ENCODE measurements around the gene FGF1.

Gene FGF1

GRCh38 chr5:142551338-142552067, 134.4 kb downstream of the FGF1 start:
- H3K4me3 ChIP-seq (ENCODE audit: low read depth, low read length, poor library complexity, severe bottlenecking), result no peak overlapping the region
- no peaks in the 10 kb centered on the region; the same call in 1 of the 2 replicates for H3K27me3 ChIP-seq (ENCODE audit: insufficient read depth, low read length)
- no peak overlapping the region for H3K9ac ChIP-seq (ENCODE audit: low read length)
- H3K4me2 ChIP-seq (ENCODE audit: low read length), result no peak overlapping the region
- no peaks in the 10 kb centered on the region for H3K4me1 ChIP-seq (ENCODE audit: insufficient read depth, low read length, severe bottlenecking)
- no peak overlapping the region for H3K27ac ChIP-seq (ENCODE audit: low read depth, low read length, poor library complexity, severe bottlenecking)
- no peaks in the 10 kb centered on the region for H3K79me2 ChIP-seq (ENCODE audit: insufficient read depth, low read length)
- H3K36me3 ChIP-seq (ENCODE audit: insufficient read depth, low read length), result no peaks in the 10 kb centered on the region
- TF ChIP-seq CTCF (IDR thresholded peaks at IDR 0.05; ENCODE audit: low read length) (no peak), EZH2 (IDR thresholded peaks at IDR 0.05; ENCODE audit: borderline replicate concordance, low read length) (no peak)
- no peaks in the 10 kb centered on the region for H3F3A ChIP-seq (ENCODE audit: insufficient read depth, low read length)
- no peaks in the 10 kb centered on the region for H3K9me3 ChIP-seq (ENCODE audit: low read length)
- no peak overlapping the region for H2AFZ ChIP-seq (ENCODE audit: low read length)
- H4K20me1 ChIP-seq (ENCODE audit: insufficient read depth, low read length), result no peaks in the 10 kb centered on the region
- H3K9me2 ChIP-seq (ENCODE audit: low read depth, low read length), result no peaks in the 10 kb centered on the region

- TF ChIP-seq CTCF (IDR thresholded peaks at IDR 0.05; ENCODE audit: low read length) (no peak), EZH2 (IDR thresholded peaks at IDR 0.05; ENCODE audit: borderline replicate concordance, low read length) (no peak)
- Histone ChIP-seq H3K9ac (ENCODE audit: low read length) (no peak overlapping the region), H3K9me3 (ENCODE audit: low read length) (no peaks in the 10 kb centered on the region), H2AFZ (ENCODE audit: low read length) (no peak overlapping the region), H3K27ac (ENCODE audit: low read depth, low read length, poor library complexity, severe bottlenecking) (no peak overlapping the region), H3K36me3 (ENCODE audit: insufficient read depth, low read length) (no peaks in the 10 kb centered on the region), H3K79me2 (ENCODE audit: insufficient read depth, low read length) (no peaks in the 10 kb centered on the region), H3K27me3 (ENCODE audit: insufficient read depth, low read length) (no peaks in the 10 kb centered on the region; the same call in 1 of the 2 replicates), H3K4me3 (ENCODE audit: low read depth, low read length, poor library complexity, severe bottlenecking) (no peak overlapping the region), H3K4me2 (ENCODE audit: low read length) (no peak overlapping the region), H3K4me1 (ENCODE audit: insufficient read depth, low read length, severe bottlenecking) (no peaks in the 10 kb centered on the region), H3K9me2 (ENCODE audit: low read depth, low read length) (no peaks in the 10 kb centered on the region), H3F3A (ENCODE audit: insufficient read depth, low read length) (no peaks in the 10 kb centered on the region), H4K20me1 (ENCODE audit: insufficient read depth, low read length) (no peaks in the 10 kb centered on the region)
These were observed 135.4 kb downstream of the FGF1 start for GRCh38 chr5:142550471-142550870.

GRCh38 chr5:142549834-142550233, 136.1 kb downstream of the FGF1 start:
- TF ChIP-seq EZH2 (IDR thresholded peaks at IDR 0.05; ENCODE audit: borderline replicate concordance, low read length), result no peak
- TF ChIP-seq CTCF (IDR thresholded peaks at IDR 0.05; ENCODE audit: low read length), result no peak
- H3K27ac ChIP-seq (ENCODE audit: low read depth, low read length, poor library complexity, severe bottlenecking), result no peak overlapping the region

More at GRCh38 chr5:142549834-142550233, 136.1 kb downstream of the FGF1 start:
- no peaks in the 10 kb centered on the region for H3F3A ChIP-seq (ENCODE audit: insufficient read depth, low read length)
- no peaks in the 10 kb centered on the region for H3K79me2 ChIP-seq (ENCODE audit: insufficient read depth, low read length)
- H3K27me3 ChIP-seq (ENCODE audit: insufficient read depth, low read length), result no peaks in the 10 kb centered on the region; the same call in 1 of the 2 replicates
- H4K20me1 ChIP-seq (ENCODE audit: insufficient read depth, low read length), result no peaks in the 10 kb centered on the region
- no peak overlapping the region for H3K4me3 ChIP-seq (ENCODE audit: low read depth, low read length, poor library complexity, severe bottlenecking)
- H3K36me3 ChIP-seq (ENCODE audit: insufficient read depth, low read length), result no peaks in the 10 kb centered on the region
- no peak overlapping the region for H3K4me2 ChIP-seq (ENCODE audit: low read length)
- H3K9me3 ChIP-seq (ENCODE audit: low read length), result no peaks in the 10 kb centered on the region
- H3K9ac ChIP-seq (ENCODE audit: low read length), result no peak overlapping the region
- no peaks in the 10 kb centered on the region for H3K9me2 ChIP-seq (ENCODE audit: low read depth, low read length)
- H2AFZ ChIP-seq (ENCODE audit: low read length), result no peak overlapping the region
- no peaks in the 10 kb centered on the region for H3K4me1 ChIP-seq (ENCODE audit: insufficient read depth, low read length, severe bottlenecking)
